Measurements from ENCODE around the gene CZIB. TPM values are rescaled to one million over a fixed set of nuclear protein-coding genes. Genes with fewer than 3 reads are reported as not detected.
A peak's percentile ranks its signal among the peaks of the same experiment; 100 is the strongest.

The CZIB gene
- total RNA-seq, 4 donors from 2014 or later, result 58.8 to 103 (median 84.4) TPM

- Histone ChIP-seq H3K27ac (no peak overlapping the region), H3K4me1 (peaks cover 0 to 18% (median 9%) of the 10 kb centered on the region in 3 donors), H3K4me3 (no peak overlapping the region), H3K9me3 (no peaks in the 10 kb centered on the region), H3K36me3 (no peaks in the 10 kb centered on the region), H3K27me3 (no peaks in the 10 kb centered on the region)
- TF ChIP-seq POLR2AphosphoS5 (IDR thresholded peaks at IDR 0.05) (no peak), POLR2A (IDR thresholded peaks at IDR 0.05) (no peak), EP300 (IDR thresholded peaks at IDR 0.05) (no peak)
- TF ChIP-seq, protein P1, sequence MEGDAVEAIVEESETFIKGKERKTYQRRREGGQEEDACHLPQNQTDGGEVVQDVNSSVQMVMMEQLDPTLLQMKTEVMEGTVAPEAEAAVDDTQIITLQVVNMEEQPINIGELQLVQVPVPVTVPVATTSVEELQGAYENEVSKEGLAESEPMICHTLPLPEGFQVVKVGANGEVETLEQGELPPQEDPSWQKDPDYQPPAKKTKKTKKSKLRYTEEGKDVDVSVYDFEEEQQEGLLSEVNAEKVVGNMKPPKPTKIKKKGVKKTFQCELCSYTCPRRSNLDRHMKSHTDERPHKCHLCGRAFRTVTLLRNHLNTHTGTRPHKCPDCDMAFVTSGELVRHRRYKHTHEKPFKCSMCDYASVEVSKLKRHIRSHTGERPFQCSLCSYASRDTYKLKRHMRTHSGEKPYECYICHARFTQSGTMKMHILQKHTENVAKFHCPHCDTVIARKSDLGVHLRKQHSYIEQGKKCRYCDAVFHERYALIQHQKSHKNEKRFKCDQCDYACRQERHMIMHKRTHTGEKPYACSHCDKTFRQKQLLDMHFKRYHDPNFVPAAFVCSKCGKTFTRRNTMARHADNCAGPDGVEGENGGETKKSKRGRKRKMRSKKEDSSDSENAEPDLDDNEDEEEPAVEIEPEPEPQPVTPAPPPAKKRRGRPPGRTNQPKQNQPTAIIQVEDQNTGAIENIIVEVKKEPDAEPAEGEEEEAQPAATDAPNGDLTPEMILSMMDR (IDR thresholded peaks at IDR 0.05), result no peak
- 83 to 89% methylated on average over 2 of the region's 2 CpGs for WGBS, 2 donors (ENCODE audit: low coverage in 1 of 2)
- no peak for ATAC-seq
Observed at GRCh38 chr1:53241828-53242227, 21.4 kb upstream of the CZIB start.

DNA sequence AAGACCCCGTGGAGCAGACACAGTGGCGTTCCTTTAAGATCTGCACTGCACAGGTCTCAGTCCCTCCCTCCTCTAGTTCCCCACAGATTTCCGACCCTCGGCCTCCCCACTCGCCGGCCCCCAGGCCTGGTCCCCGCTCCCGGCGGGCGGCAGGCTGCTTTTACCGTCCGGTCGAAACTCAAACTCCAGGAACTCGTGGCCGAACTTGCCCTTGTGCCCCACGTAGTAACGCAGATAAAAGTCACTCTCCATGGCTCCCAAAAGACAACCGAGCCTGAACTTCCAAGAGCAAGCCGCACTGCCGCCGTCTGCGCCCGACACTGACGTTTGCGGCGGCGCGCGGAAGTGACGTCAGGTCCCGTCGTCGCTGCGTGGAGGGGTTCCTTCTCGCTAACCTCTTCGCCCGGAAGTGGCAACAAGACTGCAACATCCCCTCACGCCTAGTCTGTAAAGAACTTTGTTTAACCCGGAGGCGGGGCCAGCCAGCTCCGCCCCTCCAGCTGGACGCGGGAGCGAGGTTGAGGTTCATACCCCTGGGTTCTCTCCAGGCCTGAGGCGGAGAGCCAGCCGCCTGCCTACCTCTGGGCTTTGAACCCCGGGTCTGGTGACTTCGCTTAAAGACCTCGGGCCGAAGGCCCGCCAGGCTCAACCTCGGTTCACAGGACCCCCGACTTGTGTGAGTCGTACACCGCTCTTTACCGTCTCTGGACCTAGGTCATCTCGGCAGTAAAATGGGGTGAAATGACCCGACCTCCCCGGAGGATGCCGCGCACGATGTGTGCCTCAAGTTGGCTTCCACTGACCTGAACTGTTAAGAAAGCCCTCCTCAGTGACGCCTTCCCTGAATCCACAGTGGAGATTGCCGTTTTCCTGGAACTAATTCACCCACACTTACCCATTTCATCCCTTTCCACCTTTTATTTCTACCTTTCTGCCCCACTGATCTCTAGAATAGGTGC lies 18.0 kb upstream of the CZIB start, which contains the start of gene MAGOH:
MAGOH (minus strand) TSS at position 322 of the 959 bp plus-strand sequence; CDS start at position 252, 70 bp downstream.
- Histone ChIP-seq H3K27me3 (no peaks in the 10 kb centered on the region), H3K4me3 (peak within 1 kb of the TSS; percentile 74 to 89), H3K9me3 (no peaks in the 10 kb centered on the region), H3K27ac (peak within 1 kb of the TSS; percentile 40 to 83 (median 79)), H3K4me1 (peaks cover 0 to 32% (median 15%) of the 10 kb centered on the region in 3 donors), H3K36me3 (peaks cover 0 to 28% of the 10 kb centered on the region in 2 donors)
- 38% methylated on average over 8 of the region's 64 CpGs; no CpG with 5 or more reads in 1 of the 2 donors for WGBS, 2 donors (ENCODE audit: low coverage in 1 of 2)
- TF ChIP-seq EP300 (IDR thresholded peaks at IDR 0.05) (no peak), POLR2AphosphoS5 (IDR thresholded peaks at IDR 0.05) (peak; percentile 93), POLR2A (IDR thresholded peaks at IDR 0.05) (peak; percentile 66 to 71)
- TF ChIP-seq, protein P1 (IDR thresholded peaks at IDR 0.05), result no peak
- peak; percentile 99 for ATAC-seq

DNA sequence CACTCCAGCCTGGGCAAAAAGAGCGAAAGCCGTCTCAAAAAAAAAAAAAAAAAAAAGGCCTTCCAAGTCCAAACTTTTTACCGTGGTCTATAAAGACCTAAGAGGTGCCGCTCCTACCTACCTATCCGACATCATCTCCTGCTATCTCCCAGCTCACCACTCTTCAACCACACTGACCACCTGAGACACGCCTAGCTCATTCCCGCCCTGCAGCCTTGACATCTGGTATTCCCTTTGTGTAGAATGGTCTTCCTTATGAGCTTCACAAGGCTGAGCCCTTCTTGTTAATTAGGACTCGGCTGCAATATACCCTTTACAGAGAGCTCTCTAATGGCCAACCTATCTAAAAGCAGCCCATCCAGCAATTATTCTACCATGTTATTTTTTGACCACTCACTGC lies 17.2 kb upstream of the CZIB start:
- Histone ChIP-seq H3K27ac (peak overlapping the region in 3 of 4 donors; percentile 77 to 83 (median 81)), H3K4me3 (peak overlapping the region; percentile 74 to 89), H3K9me3 (no peaks in the 10 kb centered on the region), H3K27me3 (no peaks in the 10 kb centered on the region), H3K4me1 (peaks cover 0 to 32% (median 15%) of the 10 kb centered on the region in 3 donors), H3K36me3 (peaks cover 0 to 36% of the 10 kb centered on the region in 2 donors)
- TF ChIP-seq POLR2AphosphoS5 (IDR thresholded peaks at IDR 0.05), result no peak
- no peak for TF ChIP-seq POLR2A (IDR thresholded peaks at IDR 0.05)
- TF ChIP-seq, protein P1 (IDR thresholded peaks at IDR 0.05), result no peak
- no peak for TF ChIP-seq EP300 (IDR thresholded peaks at IDR 0.05)
- no peak for ATAC-seq
- 26 to 43% methylated on average over 5 to 7 of the region's 8 CpGs for WGBS, 2 donors (ENCODE audit: low coverage in 1 of 2)

GRCh38 chr1:53220962-53221286 lies 490 bp upstream of the CZIB start:
- Histone ChIP-seq H3K27ac (peak overlapping the region; percentile 84 to 98 (median 98)), H3K4me1 (peaks cover 4 to 37% (median 8%) of the 10 kb centered on the region in 3 donors), H3K27me3 (no peaks in the 10 kb centered on the region), H3K4me3 (peak overlapping the region; percentile 63 to 80), H3K36me3 (peaks cover 0 to 36% of the 10 kb centered on the region in 2 donors), H3K9me3 (no peaks in the 10 kb centered on the region)
- ATAC-seq, result no peak
- WGBS, 2 donors (ENCODE audit: low coverage in 1 of 2), result 20 to 40% methylated on average over 3 of the region's 3 CpGs
- TF ChIP-seq EP300 (IDR thresholded peaks at IDR 0.05) (no peak), POLR2A (IDR thresholded peaks at IDR 0.05) (no peak), POLR2AphosphoS5 (IDR thresholded peaks at IDR 0.05) (no peak)
- TF ChIP-seq, protein P1 (IDR thresholded peaks at IDR 0.05), result no peak

All from gastroesophageal sphincter (tissue), 4 donors.